Measurements from ENCODE around the gene TMCO2.

DNA sequence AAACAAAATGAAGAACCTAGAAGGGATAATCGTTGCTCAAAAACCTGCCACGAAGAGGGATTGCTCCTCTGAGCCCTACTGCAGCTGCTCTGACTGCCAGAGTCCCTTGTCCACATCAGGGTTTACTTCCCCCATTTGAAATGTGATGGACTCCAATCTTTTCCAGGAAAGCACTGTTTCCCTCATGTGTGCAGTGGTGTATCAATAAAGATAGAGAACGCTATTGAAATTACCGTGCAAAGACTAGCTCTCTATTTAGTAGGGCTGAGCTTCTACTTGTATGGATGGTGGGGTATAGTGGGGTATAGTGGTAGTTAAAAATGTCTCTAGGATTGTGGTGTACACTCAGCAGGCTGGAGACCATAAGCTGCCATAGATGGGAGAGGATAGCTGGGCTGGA lies 3.7 kb downstream of the TMCO2 start:
- TF ChIP-seq YY1 (IDR thresholded peaks at IDR 0.05; ENCODE audit: insufficient read depth, insufficient read length) (no peak), SUZ12 (IDR thresholded peaks at IDR 0.05; ENCODE audit: extremely low read depth, insufficient read depth, insufficient read length) (no peak)

Measured in NT2/D1 (cell line).